Mammary epithelial cell (primary cell): ENCODE data around the gene FREM2.

Experiments used
- CTCF ChIP-seq, 2 donors: IDR thresholded peaks in 1 of 2; conservative IDR thresholded peaks in 1 of 2; 2 replicates each; pipeline ENCODE4 v1.5.1; 2011 to 2012; ENCODE audit warnings: inconsistent platforms in 2 of 2, low read length in 2 of 2, mild to moderate bottlenecking in 2 of 2, control low read depth in 1 of 2, low read depth in 1 of 2; ENCODE audit not compliant: insufficient read depth in 1 of 2; ENCODE audit errors: extremely low read depth in 1 of 2
- EZH2 ChIP-seq: IDR thresholded peaks from 2 replicates; pipeline ENCODE4 v1.6.1; 2012; ENCODE audit warnings: low read length, inconsistent platforms, borderline replicate concordance

DNA sequence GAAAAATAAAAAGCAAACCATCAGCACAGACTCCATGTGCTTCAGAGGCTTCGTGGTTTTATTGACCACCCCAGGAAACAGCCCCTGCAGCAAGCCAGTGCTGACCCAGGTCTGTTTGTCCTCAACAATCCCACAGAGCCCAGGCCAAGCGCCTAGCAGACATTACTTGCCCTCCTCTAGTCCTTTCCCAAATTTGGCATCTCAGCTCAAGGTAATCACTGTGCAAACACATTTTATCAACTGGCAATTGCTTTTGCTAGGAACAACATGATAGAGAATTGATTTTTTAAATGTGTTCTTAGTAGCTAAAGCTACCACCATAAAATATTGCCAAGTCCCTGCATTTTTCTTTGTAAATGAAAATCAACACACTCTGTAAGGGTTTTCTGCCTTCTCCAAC lies 182.0 kb downstream of the FREM2 start:
- TF ChIP-seq CTCF (conservative IDR thresholded peaks at IDR 0.05 in 1 of 2, IDR thresholded peaks at IDR 0.05 in 1 of 2; ENCODE audit: extremely low read depth in 1 of 2, insufficient read depth in 1 of 2, low read depth in 1 of 2, low read length in 2 of 2) (no peak), EZH2 (no peak)
